Measurements from ENCODE around the gene THRB. TPM values are rescaled to one million over a fixed set of nuclear protein-coding genes. Genes with fewer than 3 reads are reported as not detected.

Gene THRB
- total and polyA plus RNA-seq, 9 of the 15 experiments (the other 6 are each of a cell fraction or from before 2014, with no cell fraction given): 1.7 to 14.9 (median 6.9) TPM

DNA sequence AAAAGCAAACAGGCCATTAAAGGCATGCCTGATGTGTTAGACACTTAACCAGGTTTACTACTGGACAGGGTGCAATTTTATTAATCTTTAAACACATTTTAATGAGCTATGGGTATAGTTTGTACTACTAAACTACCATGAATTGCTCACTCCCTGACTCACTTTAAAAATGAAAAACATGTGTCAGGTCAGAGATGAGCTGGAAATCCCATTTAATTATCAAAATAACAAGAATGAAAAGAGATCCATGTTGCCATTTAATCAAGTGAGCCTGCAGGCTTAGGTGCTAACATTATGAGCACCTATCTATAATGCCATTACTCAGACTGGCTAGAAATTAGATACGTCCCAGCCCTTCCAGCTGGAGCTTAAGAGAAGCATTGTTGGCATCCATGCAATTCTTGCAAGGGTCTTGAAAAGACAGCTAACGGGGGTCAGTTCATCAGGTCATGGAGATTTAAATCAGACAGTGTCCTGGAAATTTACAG, 224.4 kb downstream of the THRB start:
- no peaks in the 10 kb centered on the region for H3K79me2 ChIP-seq (ENCODE audit: control insufficient read depth, insufficient read depth, low read length)
- no peaks in the 10 kb centered on the region for H3K9me1 ChIP-seq (ENCODE audit: control insufficient read depth, insufficient read depth, low read length)
- BruUV-seq (replicated peaks): no TSS peak
- CTCF ChIA-PET (ENCODE audit: low intra/inter-chr PET ratio): no interaction called here
- intact Hi-C loops (cut with micrococcal nuclease): no loop called here
- no peaks in the 10 kb centered on the region for H3K4me1 ChIP-seq (replicated peaks in 1 of 2; ENCODE audit: control insufficient read depth in 2 of 2, insufficient read depth in 2 of 2, low read length in 2 of 2)
- H3K36me3 ChIP-seq (ENCODE audit: control insufficient read depth, insufficient read depth, low read length): no peaks in the 10 kb centered on the region
- H3K9ac ChIP-seq (ENCODE audit: insufficient read depth in 1 of 2, low read depth in 2 of 2, low read length in 2 of 2): no peak overlapping the region
- in situ Hi-C loops (cut with MboI): no loop called here
- peak; percentile 49 for ATAC-seq
- WGBS (ENCODE audit: insufficient coverage, low coverage, missing lambda C conversion rate): 52% methylated on average over 2 of the region's 2 CpGs
- H3K27me3 ChIP-seq (ENCODE audit: control insufficient read depth in 2 of 2, insufficient read depth in 2 of 2, low read length in 2 of 2): no peaks in the 10 kb centered on the region
- TF ChIP-seq, protein P1, sequence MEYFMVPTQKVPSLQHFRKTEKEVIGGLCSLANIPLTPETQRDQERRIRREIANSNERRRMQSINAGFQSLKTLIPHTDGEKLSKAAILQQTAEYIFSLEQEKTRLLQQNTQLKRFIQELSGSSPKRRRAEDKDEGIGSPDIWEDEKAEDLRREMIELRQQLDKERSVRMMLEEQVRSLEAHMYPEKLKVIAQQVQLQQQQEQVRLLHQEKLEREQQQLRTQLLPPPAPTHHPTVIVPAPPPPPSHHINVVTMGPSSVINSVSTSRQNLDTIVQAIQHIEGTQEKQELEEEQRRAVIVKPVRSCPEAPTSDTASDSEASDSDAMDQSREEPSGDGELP (CRISPR knock-in tag; IDR thresholded peaks at IDR 0.05; ENCODE audit: borderline replicate concordance): no peak
- H3K4me2 ChIP-seq (ENCODE audit: insufficient read depth, low read length): no peak overlapping the region
- no peak overlapping the region for H3K27ac ChIP-seq (ENCODE audit: extremely low read depth, low read depth, low read length)
- H2AFZ ChIP-seq (ENCODE audit: low read depth, low read length): no peak overlapping the region
- POLR2A ChIA-PET: interaction anchor here (0.8 to 2.9 kb wide), 2 partner anchors 10 to 227 kb away, joined by 3 to 8 read pairs; no protein-coding TSS in a partner anchor
- no peak overlapping the region for H3K4me3 ChIP-seq
- DNase-seq (ENCODE audit: extremely low read depth in 1 of 4, low spot score in 3 of 4): no peak
- H3K9me3 ChIP-seq (replicated peaks; ENCODE audit: control insufficient read depth, insufficient read depth, low read depth, low read length): no peaks in the 10 kb centered on the region
- FAIRE-seq: no peak
- no peaks in the 10 kb centered on the region for H4K20me1 ChIP-seq (replicated peaks; ENCODE audit: control insufficient read depth, insufficient read depth, low read length)

DNA sequence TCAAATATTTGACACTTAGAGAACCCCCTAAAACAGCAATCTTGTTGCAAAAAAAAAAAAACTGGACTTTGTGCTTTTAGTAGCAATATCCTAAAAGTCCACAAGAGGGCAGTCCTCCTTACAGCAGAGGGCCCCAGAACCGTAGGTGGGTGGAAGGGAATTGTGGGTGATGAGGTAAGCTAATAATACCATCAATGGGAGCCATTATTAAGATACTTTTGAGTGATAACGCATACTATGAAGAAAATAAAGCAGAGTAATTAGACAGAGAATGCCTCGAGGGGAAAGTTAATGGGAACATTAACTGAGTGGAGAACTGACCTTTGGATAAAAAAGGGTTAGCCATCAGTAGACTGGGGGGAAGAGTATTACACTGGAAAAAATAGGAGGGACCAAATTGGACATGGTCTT, 229.9 kb downstream of the THRB start:
- in situ Hi-C loops (cut with MboI): loop anchor here (5.0 kb wide), 1 partner anchor 233 kb away; no protein-coding TSS in a partner anchor
- TF ChIP-seq KAT2B (IDR thresholded peaks at IDR 0.05; ENCODE audit: low read depth, low read length) (no peak), DACH1 (IDR thresholded peaks at IDR 0.05; ENCODE audit: partially characterized antibody) (peak; percentile 94), CC2D1A (IDR thresholded peaks at IDR 0.05) (peak; percentile 96), NR2C1 (IDR thresholded peaks at IDR 0.05) (no peak), NR2C1 (tag; IDR thresholded peaks at IDR 0.05) (no peak), ZNF121 (CRISPR knock-in tag; conservative IDR thresholded peaks at IDR 0.05) (no peak), ZNF146 (CRISPR knock-in tag; IDR thresholded peaks at IDR 0.05; ENCODE audit: unreplicated experiment) (no peak), ARHGAP35 (IDR thresholded peaks at IDR 0.05; ENCODE audit: partially characterized antibody) (no peak), TAF9B (IDR thresholded peaks at IDR 0.05; ENCODE audit: partially characterized antibody) (no peak), TCF7 (IDR thresholded peaks at IDR 0.05; ENCODE audit: borderline replicate concordance) (no peak), ZNF311 (CRISPR knock-in tag; IDR thresholded peaks at IDR 0.05) (no peak), EHMT2 (IDR thresholded peaks at IDR 0.05) (peak; percentile 86), SRSF7 (optimal IDR thresholded peaks at IDR 0.05; ENCODE audit: low read depth, low read length) (no peak)
- TF ChIP-seq, protein P2, sequence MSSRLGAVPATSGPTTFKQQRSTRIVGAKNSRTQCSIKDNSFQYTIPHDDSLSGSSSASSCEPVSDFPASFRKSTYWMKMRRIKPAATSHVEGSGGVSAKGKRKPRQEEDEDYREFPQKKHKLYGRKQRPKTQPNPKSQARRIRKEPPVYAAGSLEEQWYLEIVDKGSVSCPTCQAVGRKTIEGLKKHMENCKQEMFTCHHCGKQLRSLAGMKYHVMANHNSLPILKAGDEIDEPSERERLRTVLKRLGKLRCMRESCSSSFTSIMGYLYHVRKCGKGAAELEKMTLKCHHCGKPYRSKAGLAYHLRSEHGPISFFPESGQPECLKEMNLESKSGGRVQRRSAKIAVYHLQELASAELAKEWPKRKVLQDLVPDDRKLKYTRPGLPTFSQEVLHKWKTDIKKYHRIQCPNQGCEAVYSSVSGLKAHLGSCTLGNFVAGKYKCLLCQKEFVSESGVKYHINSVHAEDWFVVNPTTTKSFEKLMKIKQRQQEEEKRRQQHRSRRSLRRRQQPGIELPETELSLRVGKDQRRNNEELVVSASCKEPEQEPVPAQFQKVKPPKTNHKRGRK (tag; IDR thresholded peaks at IDR 0.05): 0 out of 2 replicates have a peak, but pooled peaks have one; percentile 14

More for the DNA sequence above, 229.9 kb downstream of the THRB start:
- no peak overlapping the region for H3K4me2 ChIP-seq (ENCODE audit: insufficient read depth, low read length)
- WGBS (ENCODE audit: insufficient coverage, low coverage, missing lambda C conversion rate): 21% methylated on average over 3 of the region's 3 CpGs
- no peak overlapping the region for H3K4me3 ChIP-seq
- DNase-seq (ENCODE audit: extremely low read depth in 1 of 4, low spot score in 3 of 4) (peak; percentile 74 to 83 (median 78)), FAIRE-seq (peak; percentile 74), ATAC-seq (peak; percentile 52)
- peaks cover 9 to 24% of the 10 kb centered on the region in 2 experiments; a peak in 4 of 5 replicates for H3K4me1 ChIP-seq (replicated peaks in 1 of 2; ENCODE audit: control insufficient read depth in 2 of 2, insufficient read depth in 2 of 2, low read length in 2 of 2)
- no peaks in the 10 kb centered on the region for H3K36me3 ChIP-seq (ENCODE audit: control insufficient read depth, insufficient read depth, low read length)
- BruUV-seq (replicated peaks): no TSS peak
- no peaks in the 10 kb centered on the region for H3K9me1 ChIP-seq (ENCODE audit: control insufficient read depth, insufficient read depth, low read length)
- intact Hi-C loops (cut with micrococcal nuclease): loop anchor here (1.0 to 5.0 kb wide), 5 partner anchors 87 to 418 kb away; no protein-coding TSS in a partner anchor
- H3K27ac ChIP-seq (ENCODE audit: extremely low read depth, low read depth, low read length): no peak overlapping the region
- H4K20me1 ChIP-seq (replicated peaks; ENCODE audit: control insufficient read depth, insufficient read depth, low read length): no peaks in the 10 kb centered on the region
- H3K79me2 ChIP-seq (ENCODE audit: control insufficient read depth, insufficient read depth, low read length): no peaks in the 10 kb centered on the region
- H2AFZ ChIP-seq (ENCODE audit: low read depth, low read length): no peak overlapping the region
- H3K9ac ChIP-seq (ENCODE audit: insufficient read depth in 1 of 2, low read depth in 2 of 2, low read length in 2 of 2): no peak overlapping the region
- CTCF ChIA-PET (ENCODE audit: low intra/inter-chr PET ratio): interaction anchor here (0.6 to 1.5 kb wide), 6 partner anchors 124 to 419 kb away, joined by 3 to 8 read pairs (median 4); no protein-coding TSS in a partner anchor
- POLR2A ChIA-PET: interaction anchor here (1.0 to 1.1 kb wide), 2 partner anchors 15 to 220 kb away, joined by 3 read pairs; no protein-coding TSS in a partner anchor
- no peaks in the 10 kb centered on the region for H3K27me3 ChIP-seq (ENCODE audit: control insufficient read depth in 2 of 2, insufficient read depth in 2 of 2, low read length in 2 of 2)
- H3K9me3 ChIP-seq (replicated peaks; ENCODE audit: control insufficient read depth, insufficient read depth, low read depth, low read length): no peaks in the 10 kb centered on the region

All from K562 (cell line).